Gastrocnemius medialis (tissue), 4 donors: ENCODE data around the gene IDI1. TPM values are rescaled to one million over a fixed set of nuclear protein-coding genes. Genes with fewer than 3 reads are reported as not detected.
"Not testable (repeated sequence)": the region's sequence is repeated elsewhere in the genome, so short reads cannot be mapped to it uniquely, and the experiment has no call there.

Experiments used
- ATAC-seq, 2 donors: fragments of 150-250 bp; one replicate each; pipeline ENCODE4 v1.9.1; 2016
- DNase-seq, 2 donors: peaks; one replicate each; pipeline ENCODE4 v3.0.0-alpha.2; 2019
- H3K27ac ChIP-seq, 4 donors: fragments of 200-600 bp; sonication (generic); 1 replicate in 1 of 4; 2 replicates in 3 of 4; pipeline ENCODE4 v1.5.1; 2016 to 2018; ENCODE audit warnings: mild to moderate bottlenecking in 2 of 4, moderate library complexity in 1 of 4
- H3K27me3 ChIP-seq, 3 donors: fragments of 200-600 bp; sonication (generic) in 2 of 3; 1 replicate in 1 of 3; 2 replicates in 2 of 3; pipeline versions ENCODE4 v1.5.1 to v1.6.0; 2016 to 2019; ENCODE audit warnings: mild to moderate bottlenecking in 1 of 3, moderate library complexity in 1 of 3
- H3K36me3 ChIP-seq, 2 donors: fragments of 200-600 bp; sonication (generic) in 1 of 2; one replicate each; pipeline ENCODE4 v1.5.1; 2017 to 2018
- H3K4me1 ChIP-seq, 2 donors: fragments of 200-600 bp; sonication (generic) in 1 of 2; one replicate each; pipeline ENCODE4 v1.5.1; 2016 to 2017; ENCODE audit warnings: mild to moderate bottlenecking in 2 of 2
- H3K4me3 ChIP-seq, 4 donors: fragments of 200-600 bp; sonication (generic) in 3 of 4; 1 replicate in 1 of 4; 2 replicates in 3 of 4; pipeline ENCODE4 v1.5.1; 2016 to 2019; ENCODE audit warnings: mild to moderate bottlenecking in 2 of 4
- H3K9me3 ChIP-seq, 3 donors: fragments of 200-600 bp; sonication (generic) in 2 of 3; 1 replicate in 1 of 3; 2 replicates in 2 of 3; pipeline ENCODE4 v1.5.1; 2016 to 2019
- CTCF ChIP-seq, 5 experiments: fragments of 450-650 bp in 3 of 5; fragments of 200-600 bp in 2 of 5; sonication (generic) in 2 of 5; IDR thresholded peaks in 4 of 5; conservative IDR thresholded peaks in 1 of 5; 1 replicate in 4 of 5; 2 replicates in 1 of 5; pipeline ENCODE4 v1.5.1; 2016 to 2019; ENCODE audit warnings: antibody characterized with exemption in 5 of 5, mild to moderate bottlenecking in 3 of 5, moderate library complexity in 3 of 5
- POLR2A ChIP-seq, 2 donors: fragments of 450-650 bp; IDR thresholded peaks; one replicate each; pipeline ENCODE4 v1.6.1; 2017; ENCODE audit warnings: antibody characterized with exemption in 2 of 2, mild to moderate bottlenecking in 2 of 2, moderate library complexity in 2 of 2
- in situ Hi-C, 4 donors: fragments of 200-750 bp; cut with MboI; loops; one replicate each; pipeline versions ENCODE4 v1.15.0 to v1.8.0; 2017; ENCODE audit warnings: low sequenced_read_pairs in 4 of 4
- intact Hi-C: fragments of 100-400 bp; cut with DNase I; formaldehyde crosslinking; loops from one replicate; pipeline ENCODE4 v1.15.1; 2023; ENCODE audit warnings: low total_unique reads
- total RNA-seq, 4 donors: library from RNA; depleted of rRNA; stranded (reverse); fragments of >200 nt; gene quantifications; one replicate each; pipeline versions ENCODE4 v1.1.0 to v1.2.3, GENCODE V29; 2016

IDI1 gene
- total RNA-seq, 4 donors from 2014 or later = 48.3 to 66.8 (median 66.5) TPM

- Histone ChIP-seq H3K36me3 (peaks cover 0 to 57% of the 10 kb centered on the region in 2 donors), H3K27me3 (no peaks in the 10 kb centered on the region), H3K4me1 (peaks cover 15 to 23% of the 10 kb centered on the region in 2 donors), H3K27ac (no peak overlapping the region), H3K4me3 (no peak overlapping the region), H3K9me3 (no peaks in the 10 kb centered on the region)
- ATAC-seq (no peak), DNase-seq (no peak)
- in situ Hi-C loops = no loop called here
- no peak for TF ChIP-seq CTCF (IDR thresholded peaks at IDR 0.05 in 4 of 5, conservative IDR thresholded peaks at IDR 0.05 in 1 of 5)
- TF ChIP-seq POLR2A (IDR thresholded peaks at IDR 0.05) = no peak
- intact Hi-C loops = no loop called here
Measured at GRCh38 chr10:1020460-1020859, 28.5 kb downstream of the IDI1 start.

GRCh38 chr10:1019362-1019761 is 29.6 kb downstream of the IDI1 start:
- in situ Hi-C loops = no loop called here
- H3K27ac ChIP-seq = no peak overlapping the region
- intact Hi-C loops = no loop called here
- no peaks in the 10 kb centered on the region for H3K27me3 ChIP-seq
- no peak for DNase-seq
- ATAC-seq = no peak
- no peak for TF ChIP-seq POLR2A (IDR thresholded peaks at IDR 0.05)
- no peak for TF ChIP-seq CTCF (IDR thresholded peaks at IDR 0.05 in 4 of 5, conservative IDR thresholded peaks at IDR 0.05 in 1 of 5)
- H3K9me3 ChIP-seq = no peaks in the 10 kb centered on the region
- no peak overlapping the region for H3K4me3 ChIP-seq
- peaks cover 9 to 17% of the 10 kb centered on the region in 2 donors for H3K4me1 ChIP-seq
- H3K36me3 ChIP-seq = peaks cover 0 to 63% of the 10 kb centered on the region in 2 donors

GRCh38 chr10:1015688-1016087 is 33.2 kb downstream of the IDI1 start:
- DNase-seq (no peak), ATAC-seq (no peak)
- peaks cover 5 to 90% of the 10 kb centered on the region in 2 donors for H3K36me3 ChIP-seq
- no peaks in the 10 kb centered on the region for H3K9me3 ChIP-seq
- no peaks in the 10 kb centered on the region for H3K4me1 ChIP-seq
- in situ Hi-C loops = no loop called here
- TF ChIP-seq CTCF (IDR thresholded peaks at IDR 0.05 in 4 of 5, conservative IDR thresholded peaks at IDR 0.05 in 1 of 5) = no peak
- no peak for TF ChIP-seq POLR2A (IDR thresholded peaks at IDR 0.05)
- H3K27me3 ChIP-seq = no peaks in the 10 kb centered on the region
- H3K27ac ChIP-seq = no peak overlapping the region
- no peak overlapping the region for H3K4me3 ChIP-seq
- intact Hi-C loops = no loop called here

- ATAC-seq = no peak
- in situ Hi-C loops (no loop called here), intact Hi-C loops (no loop called here)
- Histone ChIP-seq H3K27me3 (no peaks in the 10 kb centered on the region), H3K36me3 (peaks cover 13 to 94% of the 10 kb centered on the region in 2 donors), H3K9me3 (no peaks in the 10 kb centered on the region), H3K4me1 (no peaks in the 10 kb centered on the region), H3K4me3 (no peak overlapping the region), H3K27ac (no peak overlapping the region)
- DNase-seq = no peak
- TF ChIP-seq CTCF (IDR thresholded peaks at IDR 0.05 in 4 of 5, conservative IDR thresholded peaks at IDR 0.05 in 1 of 5) = no peak
- TF ChIP-seq POLR2A (IDR thresholded peaks at IDR 0.05) = no peak
Measured at GRCh38 chr10:1011696-1012095, 37.2 kb downstream of the IDI1 start.

- ATAC-seq (no peak), DNase-seq (no peak)
- intact Hi-C loops (no loop called here), in situ Hi-C loops (no loop called here)
- H3K36me3 ChIP-seq = peaks cover 13 to 94% of the 10 kb centered on the region in 2 donors
- no peaks in the 10 kb centered on the region for H3K9me3 ChIP-seq
- no peak overlapping the region for H3K4me3 ChIP-seq
- no peak for TF ChIP-seq CTCF (IDR thresholded peaks at IDR 0.05 in 4 of 5, conservative IDR thresholded peaks at IDR 0.05 in 1 of 5)
- no peak for TF ChIP-seq POLR2A (IDR thresholded peaks at IDR 0.05)
- H3K27ac ChIP-seq = no peak overlapping the region
- no peaks in the 10 kb centered on the region for H3K27me3 ChIP-seq
- H3K4me1 ChIP-seq = no peaks in the 10 kb centered on the region
Measured at GRCh38 chr10:1010703-1011102, 38.2 kb downstream of the IDI1 start.

GRCh38 chr10:1009947-1010346 is 39.0 kb downstream of the IDI1 start:
- intact Hi-C loops, H3K27ac ChIP-seq, H3K4me3 ChIP-seq, ATAC-seq, in situ Hi-C loops, H3K9me3 ChIP-seq, H3K27me3 ChIP-seq, H3K4me1 ChIP-seq, DNase-seq: not testable (repeated sequence)
- peaks cover 13 to 99% of the 10 kb centered on the region in 2 donors for H3K36me3 ChIP-seq
